HepG2 (cell line): ENCODE measurements around the gene TMCO2.

Experiments
- NFKBIZ ChIP-seq: IDR thresholded peaks from 2 replicates; pipeline ENCODE4 v1.6.1; 2018; ENCODE audit warnings: missing genetic modification reagents, missing compliant biosample characterization
- ZNF768 ChIP-seq: sonication (generic); formaldehyde crosslinking; IDR thresholded peaks from 2 replicates; pipeline ENCODE4 v1.4.0; 2020; ENCODE audit warnings: missing genetic modification reagents
- TF ChIP-seq, protein P1 (sequence below), 2 experiments: IDR thresholded peaks; 2 replicates each; pipeline ENCODE4 v1.6.1; 2011 to 2012; ENCODE audit warnings: low read length in 2 of 2, borderline replicate concordance in 1 of 2, low read depth in 1 of 2, mild to moderate bottlenecking in 1 of 2, moderate library complexity in 1 of 2

DNA sequence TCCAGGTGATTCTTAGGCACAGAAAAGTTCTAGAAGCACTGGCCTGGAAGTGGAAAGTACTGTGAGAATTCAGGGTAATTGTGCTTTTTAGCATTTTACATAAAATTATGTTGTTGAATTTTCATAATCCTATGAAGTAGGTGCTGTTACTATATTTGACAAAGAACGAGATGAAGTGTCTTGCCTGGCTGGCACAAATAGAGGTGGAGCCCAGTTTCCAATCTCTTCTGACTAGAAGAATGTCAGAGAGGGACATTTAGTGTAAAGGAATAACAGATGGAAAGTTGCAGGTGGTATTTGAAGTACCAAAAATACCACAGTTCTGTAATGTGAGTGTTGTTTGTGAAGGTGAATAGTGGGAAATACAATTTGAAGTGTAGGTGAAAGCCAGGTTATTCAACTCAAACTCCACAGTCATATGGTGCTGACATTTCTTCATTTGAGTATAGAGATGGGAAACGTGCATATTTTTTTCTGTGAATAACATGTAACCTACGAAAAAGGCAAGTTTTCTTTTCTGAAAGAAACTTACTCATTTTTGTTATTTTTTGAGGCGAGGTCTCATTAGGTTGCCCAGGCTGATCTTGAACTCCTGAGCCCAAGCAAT, 3.5 kb upstream of the TMCO2 start:
- TF ChIP-seq, protein P1, sequence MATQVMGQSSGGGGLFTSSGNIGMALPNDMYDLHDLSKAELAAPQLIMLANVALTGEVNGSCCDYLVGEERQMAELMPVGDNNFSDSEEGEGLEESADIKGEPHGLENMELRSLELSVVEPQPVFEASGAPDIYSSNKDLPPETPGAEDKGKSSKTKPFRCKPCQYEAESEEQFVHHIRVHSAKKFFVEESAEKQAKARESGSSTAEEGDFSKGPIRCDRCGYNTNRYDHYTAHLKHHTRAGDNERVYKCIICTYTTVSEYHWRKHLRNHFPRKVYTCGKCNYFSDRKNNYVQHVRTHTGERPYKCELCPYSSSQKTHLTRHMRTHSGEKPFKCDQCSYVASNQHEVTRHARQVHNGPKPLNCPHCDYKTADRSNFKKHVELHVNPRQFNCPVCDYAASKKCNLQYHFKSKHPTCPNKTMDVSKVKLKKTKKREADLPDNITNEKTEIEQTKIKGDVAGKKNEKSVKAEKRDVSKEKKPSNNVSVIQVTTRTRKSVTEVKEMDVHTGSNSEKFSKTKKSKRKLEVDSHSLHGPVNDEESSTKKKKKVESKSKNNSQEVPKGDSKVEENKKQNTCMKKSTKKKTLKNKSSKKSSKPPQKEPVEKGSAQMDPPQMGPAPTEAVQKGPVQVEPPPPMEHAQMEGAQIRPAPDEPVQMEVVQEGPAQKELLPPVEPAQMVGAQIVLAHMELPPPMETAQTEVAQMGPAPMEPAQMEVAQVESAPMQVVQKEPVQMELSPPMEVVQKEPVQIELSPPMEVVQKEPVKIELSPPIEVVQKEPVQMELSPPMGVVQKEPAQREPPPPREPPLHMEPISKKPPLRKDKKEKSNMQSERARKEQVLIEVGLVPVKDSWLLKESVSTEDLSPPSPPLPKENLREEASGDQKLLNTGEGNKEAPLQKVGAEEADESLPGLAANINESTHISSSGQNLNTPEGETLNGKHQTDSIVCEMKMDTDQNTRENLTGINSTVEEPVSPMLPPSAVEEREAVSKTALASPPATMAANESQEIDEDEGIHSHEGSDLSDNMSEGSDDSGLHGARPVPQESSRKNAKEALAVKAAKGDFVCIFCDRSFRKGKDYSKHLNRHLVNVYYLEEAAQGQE (IDR thresholded peaks at IDR 0.05; ENCODE audit: borderline replicate concordance in 1 of 2, low read depth in 1 of 2, low read length in 2 of 2) = no peak
- TF ChIP-seq ZNF768 (CRISPR knock-in tag) (no peak), NFKBIZ (CRISPR knock-in tag) (no peak)
